ENCODE data around the gene GRID1. TPM values are rescaled to one million over a fixed set of nuclear protein-coding genes. Genes with fewer than 3 reads are reported as not detected.

Gene GRID1
- polyA plus RNA-seq, 1 of the 3 experiments (the other 2 are of a cell fraction): 0.13 TPM

- Histone ChIP-seq H3K36me3 (replicated peaks in 1 of 2; ENCODE audit: control insufficient read depth in 1 of 2, insufficient read depth in 2 of 2, low read length in 1 of 2) (no peaks in the 10 kb centered on the region), H3F3A (replicated peaks; ENCODE audit: insufficient read depth) (no peaks in the 10 kb centered on the region), H3K4me1 (ENCODE audit: control insufficient read depth in 1 of 2, insufficient read depth in 2 of 2, low read depth in 1 of 2, low read length in 1 of 2) (peaks cover 0 to 21% of the 10 kb centered on the region in 2 experiments; a peak in 1 of 4 replicates), H4K20me1 (ENCODE audit: insufficient read depth) (no peaks in the 10 kb centered on the region), H3K27me3 (ENCODE audit: insufficient read depth) (peaks cover 14% of the 10 kb centered on the region), H3K4me3 (ENCODE audit: low read depth in 2 of 2, low read length in 1 of 2) (no peak overlapping the region), H3K79me2 (ENCODE audit: insufficient read depth) (no peaks in the 10 kb centered on the region), H3K9me3 (no peaks in the 10 kb centered on the region), H3K9me2 (no peaks in the 10 kb centered on the region), H3K9ac (no peak overlapping the region), H2AFZ (ENCODE audit: low read depth) (no peak overlapping the region), H3K4me2 (no peak overlapping the region), H3K27ac (ENCODE audit: low read depth in 2 of 2, low read length in 1 of 2) (no peak overlapping the region)
- ChIA-PET CTCF (interaction anchor here (1.3 to 12.7 kb wide), 4 partner anchors 8 to 185 kb away, joined by 3 to 191 read pairs (median 5); no protein-coding TSS in a partner anchor), POLR2A (no interaction called here)
- 87% methylated on average over 26 of the region's 80 CpGs for WGBS (ENCODE audit: low lambda C conversion rate)
- no peak for TF ChIP-seq MEF2A (IDR thresholded peaks at IDR 0.05; ENCODE audit: borderline replicate concordance, low read depth)
- DNase-seq: no peak
Observed at GRCh38 chr10:86363184-86363832, 3.3 kb downstream of the GRID1 start.

GRCh38 chr10:86362586-86363183 lies 3.9 kb downstream of the GRID1 start:
- no peaks in the 10 kb centered on the region for H4K20me1 ChIP-seq (ENCODE audit: insufficient read depth)
- WGBS (ENCODE audit: low lambda C conversion rate): 68% methylated on average over 15 of the region's 15 CpGs
- CTCF ChIA-PET: interaction anchor here (2.1 to 12.7 kb wide), 3 partner anchors 12 to 38 kb away, joined by 6 to 191 read pairs (median 7); no protein-coding TSS in a partner anchor

GRCh38 chr10:86362129-86362527 lies 4.5 kb downstream of the GRID1 start:
- Histone ChIP-seq H3K9me3 (no peaks in the 10 kb centered on the region), H3K9ac (no peak overlapping the region), H3K4me3 (ENCODE audit: low read depth in 2 of 2, low read length in 1 of 2) (no peak overlapping the region), H3K4me2 (no peak overlapping the region), H3K9me2 (no peaks in the 10 kb centered on the region), H2AFZ (ENCODE audit: low read depth) (no peak overlapping the region), H3K27me3 (ENCODE audit: insufficient read depth) (peaks cover 2% of the 10 kb centered on the region; the same call in 1 of the 2 replicates), H3K4me1 (ENCODE audit: control insufficient read depth in 1 of 2, insufficient read depth in 2 of 2, low read depth in 1 of 2, low read length in 1 of 2) (peaks cover 0 to 21% of the 10 kb centered on the region in 2 experiments; a peak in 1 of 4 replicates), H4K20me1 (ENCODE audit: insufficient read depth) (no peaks in the 10 kb centered on the region), H3K27ac (ENCODE audit: low read depth in 2 of 2, low read length in 1 of 2) (no peak overlapping the region), H3K36me3 (replicated peaks in 1 of 2; ENCODE audit: control insufficient read depth in 1 of 2, insufficient read depth in 2 of 2, low read length in 1 of 2) (no peaks in the 10 kb centered on the region), H3K79me2 (ENCODE audit: insufficient read depth) (no peaks in the 10 kb centered on the region), H3F3A (replicated peaks; ENCODE audit: insufficient read depth) (no peaks in the 10 kb centered on the region)
- CTCF ChIA-PET: interaction anchor here (1.0 to 12.7 kb wide), 4 partner anchors 13 to 38 kb away, joined by 3 to 191 read pairs (median 6); no protein-coding TSS in a partner anchor
- POLR2A ChIA-PET: interaction anchor here (0.7 kb wide), 1 partner anchor 12 kb away, joined by 3 read pairs; no protein-coding TSS in a partner anchor
- no peak for TF ChIP-seq EP300 (IDR thresholded peaks at IDR 0.05; ENCODE audit: borderline replicate concordance in 1 of 2, low read depth in 1 of 2, low read length in 1 of 2)
- TF ChIP-seq RXRA (IDR thresholded peaks at IDR 0.05; ENCODE audit: borderline replicate concordance, low read depth): no peak
- TF ChIP-seq IRF3 (IDR thresholded peaks at IDR 0.05; ENCODE audit: low read depth, low read length): no peak
- TF ChIP-seq ZBTB33 (IDR thresholded peaks at IDR 0.05; ENCODE audit: borderline replicate concordance, low read depth): no peak
- no peak for TF ChIP-seq SIN3A (IDR thresholded peaks at IDR 0.05; ENCODE audit: borderline replicate concordance, low read depth, low read length)
- TF ChIP-seq NRF1 (IDR thresholded peaks at IDR 0.05; ENCODE audit: low read depth, low read length): no peak
- no peak for TF ChIP-seq MAX (IDR thresholded peaks at IDR 0.05; ENCODE audit: low read depth)
- TF ChIP-seq PBX3 (IDR thresholded peaks at IDR 0.05): no peak
- 75% methylated on average over 2 of the region's 2 CpGs for WGBS (ENCODE audit: low lambda C conversion rate)
- DNase-seq: no peak

More at GRCh38 chr10:86362586-86363183, 3.9 kb downstream of the GRID1 start:
- H3K79me2 ChIP-seq (ENCODE audit: insufficient read depth): no peaks in the 10 kb centered on the region
- POLR2A ChIA-PET: no interaction called here
- no peak overlapping the region for H2AFZ ChIP-seq (ENCODE audit: low read depth)
- H3K27me3 ChIP-seq (ENCODE audit: insufficient read depth): peaks cover 8% of the 10 kb centered on the region
- no peaks in the 10 kb centered on the region for H3K9me3 ChIP-seq
- H3K4me2 ChIP-seq: no peak overlapping the region
- H3K4me1 ChIP-seq (ENCODE audit: control insufficient read depth in 1 of 2, insufficient read depth in 2 of 2, low read depth in 1 of 2, low read length in 1 of 2): peaks cover 0 to 21% of the 10 kb centered on the region in 2 experiments; a peak in 1 of 4 replicates
- no peaks in the 10 kb centered on the region for H3F3A ChIP-seq (replicated peaks; ENCODE audit: insufficient read depth)
- no peak for TF ChIP-seq JUND (IDR thresholded peaks at IDR 0.05)
- TF ChIP-seq FOXM1 (IDR thresholded peaks at IDR 0.05; ENCODE audit: low read depth): no peak
- TF ChIP-seq RCOR1 (IDR thresholded peaks at IDR 0.05; ENCODE audit: low read length): no peak
- no peak for TF ChIP-seq GABPA (IDR thresholded peaks at IDR 0.05; ENCODE audit: low read depth)
- TF ChIP-seq TCF12 (IDR thresholded peaks at IDR 0.05): no peak
- TF ChIP-seq NRF1 (IDR thresholded peaks at IDR 0.05; ENCODE audit: low read depth, low read length): no peak
- TF ChIP-seq RAD21 (IDR thresholded peaks at IDR 0.05; ENCODE audit: low read length): no peak
- TF ChIP-seq MXI1 (IDR thresholded peaks at IDR 0.05; ENCODE audit: low read depth, low read length): no peak
- TF ChIP-seq SMC3 (IDR thresholded peaks at IDR 0.05; ENCODE audit: low read depth, low read length): no peak
- H3K4me3 ChIP-seq (ENCODE audit: low read depth in 2 of 2, low read length in 1 of 2): no peak overlapping the region
- H3K36me3 ChIP-seq (replicated peaks in 1 of 2; ENCODE audit: control insufficient read depth in 1 of 2, insufficient read depth in 2 of 2, low read length in 1 of 2): no peaks in the 10 kb centered on the region
- no peaks in the 10 kb centered on the region for H3K9me2 ChIP-seq
- no peak overlapping the region for H3K9ac ChIP-seq
- DNase-seq: no peak
- H3K27ac ChIP-seq (ENCODE audit: low read depth in 2 of 2, low read length in 1 of 2): no peak overlapping the region
